Measurements from ENCODE around the gene PAQR8. TPM values are rescaled to one million over a fixed set of nuclear protein-coding genes. Genes with fewer than 3 reads are reported as not detected.
A peak's percentile ranks its signal among the peaks of the same experiment; 100 is the strongest.

PAQR8 gene
- total and polyA plus RNA-seq, 2 of the 13 experiments (the other 11 are each of a cell fraction or from before 2014, with no cell fraction given), result 37.7 to 50.7 TPM

- no peak; the same call in 1 of the 2 replicates for TF ChIP-seq ARID4A (CRISPR knock-in tag; IDR thresholded peaks at IDR 0.05; ENCODE audit: borderline replicate concordance)
- peak; percentile 66; the same call in 1 of the 2 replicates for TF ChIP-seq BCL6 (CRISPR knock-in tag; IDR thresholded peaks at IDR 0.05)
- peak; percentile 57 for TF ChIP-seq FOSL2 (CRISPR knock-in tag; IDR thresholded peaks at IDR 0.05)
- TF ChIP-seq DNMT1 (CRISPR knock-in tag; IDR thresholded peaks at IDR 0.05), result no peak
- no peak for TF ChIP-seq ELK4 (CRISPR knock-in tag; IDR thresholded peaks at IDR 0.05; ENCODE audit: borderline replicate concordance)
- TF ChIP-seq MED13 (CRISPR knock-in tag; IDR thresholded peaks at IDR 0.05), result peak; percentile 92
- TF ChIP-seq ZNF33A (CRISPR knock-in tag; IDR thresholded peaks at IDR 0.05; ENCODE audit: borderline replicate concordance), result no peak
- peak; percentile 63; the same call in 1 of the 2 replicates for TF ChIP-seq MEIS2 (CRISPR knock-in tag; IDR thresholded peaks at IDR 0.05)
- TF ChIP-seq RNF2 (conservative IDR thresholded peaks at IDR 0.05; ENCODE audit: low read depth), result 0 out of 2 replicates have a peak, but pooled peaks have one; percentile 41
- TF ChIP-seq AKAP8 (CRISPR knock-in tag; IDR thresholded peaks at IDR 0.05), result peak; percentile 70; the same call in 1 of the 2 replicates
- TF ChIP-seq PCBP1 (IDR thresholded peaks at IDR 0.05; ENCODE audit: borderline replicate concordance, low read depth, low read length), result no peak
- peak; percentile 55; the same call in 1 of the 2 replicates for TF ChIP-seq SPEN (CRISPR knock-in tag; IDR thresholded peaks at IDR 0.05; ENCODE audit: low read depth)
- TF ChIP-seq WIZ (CRISPR knock-in tag; IDR thresholded peaks at IDR 0.05), result 0 out of 2 replicates have a peak, but pooled peaks have one; percentile 37
- TF ChIP-seq MEIS1 (CRISPR knock-in tag; IDR thresholded peaks at IDR 0.05; ENCODE audit: borderline replicate concordance), result peak; percentile 49; the same call in 1 of the 2 replicates
- TF ChIP-seq ELF4 (CRISPR knock-in tag; IDR thresholded peaks at IDR 0.05; ENCODE audit: borderline replicate concordance), result no peak
- 0 out of 2 replicates have a peak, but pooled peaks have one; percentile 80 for TF ChIP-seq AFF4 (CRISPR knock-in tag; IDR thresholded peaks at IDR 0.05)
- peak; percentile 33; the same call in 1 of the 2 replicates for TF ChIP-seq JUND (CRISPR knock-in tag; IDR thresholded peaks at IDR 0.05)
- TF ChIP-seq PHF21A (CRISPR knock-in tag; IDR thresholded peaks at IDR 0.05), result peak; percentile 89
- peak; percentile 24; the same call in 1 of the 2 replicates for TF ChIP-seq ZNF205 (CRISPR knock-in tag; IDR thresholded peaks at IDR 0.05)
- TF ChIP-seq ZNF598 (CRISPR knock-in tag; IDR thresholded peaks at IDR 0.05; ENCODE audit: borderline replicate concordance), result no peak
Measured at GRCh38 chr6:52325695-52326471, 36.1 kb upstream of the PAQR8 start (continued).
